CD4-positive, alpha-beta T cell treated with Interferon alpha-2 for 1 hour (primary cell): ENCODE data around the gene LIN7C.
"Not testable (repeated sequence)": the region's sequence is repeated elsewhere in the genome, so short reads cannot be mapped to it uniquely, and the experiment has no call there.

Experiments used
- DNase-seq, 2 donors: peaks; one replicate each; pipeline ENCODE4 v3.0.0-alpha.2; 2020 to 2022

The LIN7C gene

GRCh38 chr11:27506200-27507182, at the start of gene LIN7C:
LIN7C (minus strand) TSS chr11:27506769; CDS start chr11:27506752, 17 bp downstream.
- DNase-seq, result peak; percentile 96 to 98

GRCh38 chr11:27555264-27555663, 48.7 kb upstream of the LIN7C start:
- DNase-seq, result no peak

- no peak for DNase-seq
These were observed 46.6 kb upstream of the LIN7C start for GRCh38 chr11:27553186-27553585.

- no peak for DNase-seq
These were observed 45.8 kb upstream of the LIN7C start for GRCh38 chr11:27552341-27552740.

- no peak for DNase-seq
These were observed 44.6 kb upstream of the LIN7C start for GRCh38 chr11:27551127-27551526.

GRCh38 chr11:27545946-27546345, 39.4 kb upstream of the LIN7C start:
- DNase-seq, result no peak

GRCh38 chr11:27545035-27545434, 38.5 kb upstream of the LIN7C start:
- no peak for DNase-seq

GRCh38 chr11:27541790-27542189, 35.2 kb upstream of the LIN7C start:
- no peak for DNase-seq

- DNase-seq, result no peak
These were observed 33.5 kb upstream of the LIN7C start for GRCh38 chr11:27540051-27540450.

- DNase-seq, result no peak
These were observed 28.5 kb upstream of the LIN7C start for GRCh38 chr11:27535103-27535502.

- no peak for DNase-seq
These were observed 26.2 kb upstream of the LIN7C start for GRCh38 chr11:27532652-27533325.

- no peak for DNase-seq
These were observed 22.1 kb upstream of the LIN7C start for GRCh38 chr11:27528712-27529111.

GRCh38 chr11:27526535-27526934, 20.0 kb upstream of the LIN7C start:
- DNase-seq, result no peak

- DNase-seq, result no peak
These were observed 19.4 kb upstream of the LIN7C start for GRCh38 chr11:27525824-27526516.

GRCh38 chr11:27524155-27524554, 17.6 kb upstream of the LIN7C start:
- DNase-seq, result no peak

GRCh38 chr11:27520226-27520625, 13.7 kb upstream of the LIN7C start:
- no peak for DNase-seq

- no peak for DNase-seq
These were observed 11.9 kb upstream of the LIN7C start for GRCh38 chr11:27518518-27518917.

GRCh38 chr11:27517490-27517889, 10.9 kb upstream of the LIN7C start:
- not testable (repeated sequence) for DNase-seq

- no peak for DNase-seq
These were observed 8.0 kb upstream of the LIN7C start for GRCh38 chr11:27514558-27514957.

GRCh38 chr11:27514076-27514475, 7.5 kb upstream of the LIN7C start:
- no peak for DNase-seq

GRCh38 chr11:27513389-27513788, 6.8 kb upstream of the LIN7C start:
- DNase-seq, result no peak

GRCh38 chr11:27512238-27512637, 5.7 kb upstream of the LIN7C start:
- DNase-seq, result no peak

- DNase-seq, result no peak
These were observed 3.3 kb upstream of the LIN7C start for GRCh38 chr11:27509908-27510307.
